Bladder microvascular endothelial cell (primary cell): Measurements from ENCODE around the gene TNXB. TPM values are rescaled to one million over a fixed set of nuclear protein-coding genes. Genes with fewer than 3 reads are reported as not detected.

Experiments
- total RNA-seq: library from RNA; depleted of rRNA; stranded (reverse); fragments of >200 nt; gene quantifications from 2 replicates; pipeline ENCODE4 v1.2.3, GENCODE V29; 2014

Gene TNXB
- total RNA-seq = 0.49 and 6.1 TPM in 2 replicates

GRCh38 chr6:32109114-32109764 lies at the start of gene TNXB:
TNXB (minus strand) TSS chr6:32109338; CDS start chr6:32098198, 11,140 bp downstream.

GRCh38 chr6:32153564-32154513 lies 44.7 kb upstream of the TNXB start, which contains the start of gene PPT2:
PPT2 (plus strand) TSS chr6:32154141; CDS start chr6:32154595, 454 bp downstream.

GRCh38 chr6:32151863-32152768 lies 43.0 kb upstream of the TNXB start, which contains the start of gene PRRT1:
PRRT1 (minus strand) TSS chr6:32151939; CDS start chr6:32151827, 112 bp downstream.

GRCh38 chr6:32127717-32128592 lies 18.8 kb upstream of the TNXB start, which contains the start of gene ATF6B:
ATF6B (minus strand) TSS chr6:32128246; CDS start chr6:32128207, 39 bp downstream.

GRCh38 chr6:32037598-32038524 lies 71.3 kb downstream of the TNXB start, which contains the start of gene CYP21A2:
CYP21A2 (plus strand) TSS chr6:32038415; CDS start chr6:32038423, 8 bp downstream.

GRCh38 chr6:32014547-32014946 lies 94.6 kb downstream of the TNXB start, which contains the start of gene C4B:
C4B (plus strand) TSS chr6:32014795; CDS start chr6:32014846, 51 bp downstream.

Other genes starting within 250 kb of the TNXB start
- gene NEU1, start 246.5 kb downstream of the TNXB start, total RNA-seq = 52.0 and 59.4 TPM in 2 replicates
- 0.06 and 0.49 TPM in 2 replicates for gene SLC44A4, start 230.3 kb downstream of the TNXB start, total RNA-seq
- gene EHMT2, start 211.6 kb downstream of the TNXB start, total RNA-seq = 28.7 and 52.4 TPM in 2 replicates
- gene ZBTB12, start 207.3 kb downstream of the TNXB start, total RNA-seq = 1.1 and 5.7 TPM in 2 replicates
- gene C2, start 181.6 kb downstream of the TNXB start, total RNA-seq = not detected in 2 replicates
- 0.97 and 2.5 TPM in 2 replicates for gene CFB, start 163.2 kb downstream of the TNXB start, total RNA-seq
- 76.4 and 90.9 TPM in 2 replicates for gene NELFE, start 150.4 kb downstream of the TNXB start, total RNA-seq
- gene SKIC2, start 150.2 kb downstream of the TNXB start, total RNA-seq = 32.7 and 40.9 TPM in 2 replicates
- gene DXO, start 137.2 kb downstream of the TNXB start, total RNA-seq = 7.3 and 11.4 TPM in 2 replicates
- gene C4A, start 127.3 kb downstream of the TNXB start, total RNA-seq = 1.5 and 3.1 TPM in 2 replicates
- 0.97 and 2.5 TPM in 2 replicates for gene C4B, start 94.5 kb downstream of the TNXB start, total RNA-seq
- not detected in 2 replicates for gene CYP21A2, start 70.9 kb downstream of the TNXB start, total RNA-seq
- 13.1 and 22.2 TPM in 2 replicates for gene ATF6B, start 18.9 kb upstream of the TNXB start, total RNA-seq
- gene FKBPL, start 20.9 kb upstream of the TNXB start, total RNA-seq = 4.6 and 7.3 TPM in 2 replicates
- gene PRRT1, start 42.6 kb upstream of the TNXB start, total RNA-seq = not detected in 2 replicates
- 30.9 and 89.9 TPM in 2 replicates for gene PPT2, start 44.8 kb upstream of the TNXB start, total RNA-seq
- 0.81 and 2.0 TPM in 2 replicates for gene EGFL8, start 55.3 kb upstream of the TNXB start, total RNA-seq
- gene AGPAT1, start 66.7 kb upstream of the TNXB start, total RNA-seq = 5.3 and 16.7 TPM in 2 replicates
- gene RNF5, start 69.1 kb upstream of the TNXB start, total RNA-seq = 33.4 and 34.2 TPM in 2 replicates
- 0.44 and 0.81 TPM in 2 replicates for gene AGER, start 74.9 kb upstream of the TNXB start, total RNA-seq
- gene PBX2, start 80.9 kb upstream of the TNXB start, total RNA-seq = 27.8 and 56.5 TPM in 2 replicates
- gene GPSM3, start 83.3 kb upstream of the TNXB start, total RNA-seq = 3.2 and 4.2 TPM in 2 replicates
- 57.3 and 61.4 TPM in 2 replicates for gene NOTCH4, start 114.7 kb upstream of the TNXB start, total RNA-seq